DMS79 treated with DMSO at 0.1 percent for 48 hours (cell line): ENCODE measurements around the gene ABCC3.

Source experiments
- DNase-seq: peaks from one replicate; lab custom pipeline; 2025; lab: John Stamatoyannopoulos, UW

The ABCC3 gene

DNA sequence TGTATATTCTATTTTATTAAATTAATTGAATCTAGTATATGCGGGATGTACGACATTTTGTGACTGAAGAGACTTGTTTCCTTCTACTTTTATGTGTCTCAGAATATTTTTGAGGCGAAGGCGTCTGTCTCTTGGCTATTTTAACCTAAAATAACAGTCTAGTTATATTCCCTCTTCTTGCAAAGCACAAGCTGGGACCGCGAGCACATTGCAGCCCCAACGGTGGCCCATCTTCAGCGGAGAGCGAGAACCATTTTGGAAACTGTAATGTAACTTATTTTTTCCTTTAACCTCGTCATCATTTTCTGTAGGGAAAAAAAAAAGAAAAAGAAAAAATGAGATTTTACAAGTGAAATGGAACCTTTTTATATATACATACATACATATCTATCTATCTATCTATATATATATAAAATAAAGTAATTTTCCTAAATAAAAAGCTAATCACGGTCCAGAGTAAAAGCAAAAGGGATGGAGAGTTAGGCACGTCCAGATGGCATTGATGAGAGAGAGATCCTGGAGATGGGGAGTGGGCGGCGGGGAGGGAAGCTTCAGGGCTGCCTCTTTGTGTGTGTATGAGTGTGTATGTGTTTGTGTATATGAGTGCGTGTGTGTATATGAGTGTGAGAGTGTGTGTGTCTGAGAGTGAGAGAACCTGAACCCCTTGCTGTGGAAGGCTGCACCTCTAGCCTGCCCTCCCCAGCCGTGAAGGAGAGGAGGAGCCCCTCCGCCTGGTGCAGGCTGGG, 7.5 kb upstream of the ABCC3 start:
- no peak for DNase-seq

DNA sequence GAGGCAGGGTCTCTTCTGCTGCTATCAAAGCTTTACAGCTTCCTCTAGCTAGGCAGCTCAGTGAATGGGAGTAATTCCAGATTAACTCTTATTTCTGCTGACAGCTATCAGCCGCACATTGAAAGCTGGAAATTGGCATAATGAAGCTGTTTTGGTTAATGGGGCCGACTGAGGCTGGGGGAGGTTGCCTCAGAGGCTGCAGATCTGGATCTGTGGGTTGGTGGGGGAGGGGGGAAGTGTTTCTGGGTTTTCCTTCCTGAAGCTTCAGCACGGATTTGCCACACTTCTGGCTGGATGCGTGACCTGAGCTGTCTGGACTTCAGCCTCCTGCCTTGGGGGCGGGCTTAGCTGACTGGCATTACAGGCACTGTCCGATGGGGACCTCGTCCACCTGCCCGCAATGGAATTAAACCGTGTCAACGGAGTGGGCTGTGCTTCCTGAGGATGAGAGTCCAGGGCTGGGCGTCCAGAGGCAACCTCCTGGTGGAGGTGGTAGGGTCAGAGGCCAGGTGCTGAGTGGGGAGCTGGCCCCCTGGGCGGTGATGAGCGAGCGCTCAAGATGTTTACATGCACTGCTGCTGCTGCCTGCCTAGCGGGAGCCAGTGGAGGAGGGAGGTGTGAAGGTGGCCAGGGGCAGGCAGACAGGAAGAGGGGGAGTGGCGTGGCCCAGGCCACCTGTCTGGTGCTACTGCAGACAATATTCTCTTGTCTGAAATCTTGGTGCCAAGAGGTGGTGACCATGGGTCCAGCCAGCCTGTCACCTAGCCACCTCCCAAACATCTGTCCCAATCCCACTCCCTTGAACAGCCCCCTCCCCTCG, 6.7 kb upstream of the ABCC3 start:
- peak; percentile 53 for DNase-seq

DNA sequence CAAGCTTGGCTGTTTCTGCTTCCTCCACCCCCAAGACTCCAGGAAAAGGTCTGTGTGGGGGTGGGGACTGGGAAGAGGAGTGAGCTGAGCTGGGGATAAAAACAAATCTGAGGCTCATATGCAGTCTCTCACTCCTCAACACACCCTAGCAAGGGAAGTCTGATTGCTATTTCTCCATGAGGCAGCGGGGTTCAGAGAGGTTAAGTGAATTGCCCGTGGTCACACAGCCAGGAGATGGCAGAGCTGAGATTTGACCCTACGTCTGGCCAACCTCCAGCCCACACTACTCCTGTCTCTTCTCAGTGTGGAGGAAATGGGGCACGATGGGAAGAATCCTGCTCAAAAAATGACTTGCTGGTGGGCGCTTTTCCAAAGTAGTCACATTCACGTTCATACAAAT, 4.8 kb upstream of the ABCC3 start:
- DNase-seq = no peak

DNA sequence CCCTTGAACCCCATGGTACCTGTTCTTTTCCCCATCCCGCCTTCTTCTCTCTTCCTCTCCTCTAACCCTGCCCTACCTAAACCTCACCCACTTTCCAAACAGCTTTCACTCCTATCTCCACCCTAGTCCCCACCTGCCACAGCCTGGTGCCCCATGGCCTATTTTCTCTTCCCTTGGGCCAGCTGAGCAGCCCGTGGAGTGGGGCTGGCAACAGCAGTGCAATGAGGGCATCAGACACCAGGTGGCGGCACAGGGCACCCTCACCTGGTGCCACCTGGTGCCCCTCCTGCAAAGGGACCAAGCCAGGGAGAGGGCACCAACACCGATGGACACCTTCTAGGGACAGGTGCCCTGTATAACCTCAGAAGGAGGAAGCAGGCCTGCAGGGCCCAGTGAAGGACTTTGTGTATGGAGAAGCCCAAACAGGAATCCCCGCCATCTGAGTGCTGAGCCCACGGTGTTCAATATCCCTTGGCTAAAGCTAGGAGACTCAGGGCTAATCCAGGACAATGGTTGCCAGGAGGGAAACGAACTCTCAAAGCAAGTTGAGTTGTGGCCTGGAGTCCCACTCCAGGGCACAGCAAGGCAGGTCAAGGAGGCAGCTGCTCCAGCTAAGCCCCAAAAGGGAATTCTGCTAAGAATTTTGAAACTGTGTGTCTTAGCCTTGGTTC, 4.0 kb upstream of the ABCC3 start:
- peak; percentile 48 for DNase-seq

DNA sequence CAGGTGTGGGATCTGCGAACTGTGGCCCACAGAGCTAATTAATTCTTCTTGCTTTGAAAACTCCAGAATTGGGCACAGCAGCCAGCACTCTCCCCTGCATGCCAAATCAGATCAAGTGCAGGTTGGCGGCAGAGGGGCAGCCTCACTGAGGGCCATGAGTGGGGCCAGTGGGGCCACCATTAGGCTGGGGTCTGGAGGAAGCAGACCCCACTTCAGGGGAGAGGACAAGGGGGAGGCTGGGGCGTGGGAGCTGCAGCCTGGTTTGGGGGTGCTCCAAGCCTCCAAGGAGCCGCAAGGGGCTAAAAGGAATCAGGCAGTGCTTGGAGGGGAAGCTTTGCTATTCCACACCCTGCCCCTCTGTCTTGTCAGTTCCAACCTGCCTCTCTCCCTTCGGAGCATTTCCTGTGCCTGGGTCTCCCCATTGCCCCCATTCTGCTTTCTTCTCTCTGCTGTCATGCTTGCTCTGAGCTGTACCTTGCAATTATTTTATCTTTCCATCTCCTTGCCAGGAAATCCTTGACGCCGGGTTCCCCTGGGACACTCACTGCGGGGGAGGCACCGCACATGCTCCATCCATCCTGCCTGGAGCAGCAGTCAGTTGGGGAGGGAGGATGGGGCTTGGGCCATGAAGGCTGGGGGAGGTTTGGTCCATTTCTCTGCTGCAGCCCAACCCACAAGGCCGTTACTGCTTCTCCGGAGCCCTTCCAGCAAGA, 3.3 kb upstream of the ABCC3 start:
- DNase-seq = no peak

DNA sequence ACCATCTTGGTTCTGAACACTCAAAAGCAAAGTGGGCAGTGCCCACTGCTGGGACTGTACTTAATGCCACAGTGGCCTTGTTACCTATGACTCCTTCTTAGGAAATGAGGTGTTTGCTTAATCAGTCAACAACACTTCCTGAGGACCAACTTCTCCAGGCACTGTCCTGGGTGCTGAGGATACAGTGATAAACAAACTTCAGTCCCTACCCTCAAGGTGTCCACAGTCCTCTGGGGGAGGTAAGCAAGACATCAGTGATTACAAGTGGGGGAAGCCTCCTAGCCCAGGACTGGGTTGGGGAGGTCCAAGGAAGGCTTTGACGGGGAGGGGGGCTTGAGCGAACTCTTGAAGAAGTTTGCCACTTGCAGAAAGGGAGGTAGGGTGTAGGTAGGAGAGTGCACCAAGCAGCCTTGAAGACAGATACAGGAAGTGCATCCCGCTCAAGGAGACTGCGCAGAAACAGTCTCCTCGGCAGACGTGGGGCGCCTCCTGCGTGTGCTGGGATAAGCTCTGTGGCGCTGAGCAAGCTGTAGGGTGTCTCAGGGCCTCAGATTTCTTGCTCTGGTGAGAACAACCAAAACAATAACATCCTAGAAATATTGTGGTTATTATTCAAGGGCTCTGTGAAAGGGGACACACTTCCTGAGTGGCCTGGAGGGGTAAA, 2.6 kb upstream of the ABCC3 start:
- DNase-seq = no peak

DNA sequence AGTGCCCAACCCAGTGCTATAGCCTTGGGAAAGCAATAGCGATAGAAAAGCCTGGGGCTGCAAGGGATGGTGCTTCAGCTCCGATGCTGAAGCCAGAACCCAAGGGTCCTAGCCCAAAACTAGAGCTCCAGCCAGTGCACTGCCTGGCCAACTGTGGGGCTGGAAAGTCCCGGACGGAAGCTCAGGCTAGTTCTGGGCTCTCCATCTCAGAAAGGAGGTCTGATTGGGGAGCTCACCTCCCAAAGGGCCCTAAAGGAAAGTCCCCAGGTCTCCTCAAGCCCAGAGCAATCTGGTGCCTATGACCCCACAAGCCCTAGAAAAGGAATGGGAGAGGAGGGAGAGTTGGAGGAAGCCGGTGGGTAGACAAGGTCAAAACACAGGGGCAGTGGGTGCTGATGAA, 2.0 kb upstream of the ABCC3 start:
- DNase-seq = no peak

DNA sequence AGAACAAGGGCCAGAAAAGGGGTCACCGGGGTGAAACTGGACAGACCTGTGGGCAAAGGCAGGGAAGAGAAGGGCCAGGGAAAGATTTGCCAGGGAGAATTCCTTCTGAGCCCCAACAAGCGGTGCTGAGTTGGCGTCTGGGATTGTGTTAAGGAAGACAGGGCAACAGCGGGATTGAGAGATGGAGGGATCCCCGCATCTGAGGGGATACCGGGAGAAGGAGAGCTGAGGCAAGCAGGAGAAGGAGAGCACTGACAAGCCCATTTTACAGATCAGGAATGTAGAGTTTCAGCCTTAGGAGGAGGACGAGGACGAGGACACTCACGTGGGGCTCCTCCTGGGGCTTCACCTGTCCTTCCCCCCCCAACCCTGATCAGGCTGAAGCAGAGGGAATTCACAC, 998 bp upstream of the ABCC3 start:
- no peak for DNase-seq

DNA sequence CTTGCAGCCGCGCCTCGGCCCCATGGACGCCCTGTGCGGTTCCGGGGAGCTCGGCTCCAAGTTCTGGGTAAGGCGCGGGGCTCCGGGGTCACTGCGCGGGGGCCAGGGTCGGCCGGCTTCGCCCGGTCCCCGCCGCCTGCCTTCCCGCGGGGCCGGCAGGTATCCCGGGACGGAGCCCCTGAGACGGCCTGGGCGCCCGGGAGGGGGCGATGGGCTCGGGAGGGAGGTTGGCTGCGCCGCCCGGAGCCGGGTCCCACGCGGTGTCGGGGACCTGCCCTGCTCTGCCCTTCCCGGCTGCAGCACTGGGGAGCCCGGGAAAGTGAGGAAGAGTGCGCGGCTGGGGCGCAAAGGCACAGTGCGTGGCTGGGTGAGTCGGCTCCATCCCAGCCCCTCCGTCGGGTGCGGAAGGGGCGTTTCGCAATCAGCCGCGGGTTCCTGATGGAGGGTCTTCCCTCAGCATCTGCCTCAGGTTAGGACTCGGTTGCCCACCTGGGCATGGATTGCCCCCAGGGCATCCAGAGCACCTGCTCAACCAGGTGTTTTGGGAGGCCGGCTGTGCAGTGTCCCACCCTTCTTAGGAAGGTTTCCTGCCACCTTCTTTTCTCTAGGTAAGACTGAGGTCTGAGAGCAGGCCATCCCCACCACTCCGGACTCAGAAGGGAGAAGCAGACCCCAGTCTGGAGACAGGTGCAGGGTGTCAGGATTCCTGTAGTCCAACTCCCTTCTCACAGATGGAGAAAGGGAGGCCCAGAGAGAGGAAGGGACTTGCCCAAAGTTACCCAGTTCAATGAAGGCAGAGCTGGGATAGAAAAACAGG, 442 bp downstream of the ABCC3 start:
- peak; percentile 6 for DNase-seq

DNA sequence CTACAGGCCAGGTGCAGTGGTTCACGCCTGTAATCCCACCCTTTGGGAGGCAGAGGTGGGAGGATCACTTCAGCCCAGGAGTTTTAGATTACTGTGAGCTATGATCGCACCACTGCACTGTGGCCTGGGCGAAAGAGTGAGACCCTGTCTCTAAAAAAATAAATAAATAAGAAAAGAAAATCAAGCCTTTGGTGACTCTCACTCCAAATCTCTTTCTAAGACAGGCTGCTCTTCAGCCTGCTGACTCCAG, 976 bp downstream of the ABCC3 start:
- no peak for DNase-seq

DNA sequence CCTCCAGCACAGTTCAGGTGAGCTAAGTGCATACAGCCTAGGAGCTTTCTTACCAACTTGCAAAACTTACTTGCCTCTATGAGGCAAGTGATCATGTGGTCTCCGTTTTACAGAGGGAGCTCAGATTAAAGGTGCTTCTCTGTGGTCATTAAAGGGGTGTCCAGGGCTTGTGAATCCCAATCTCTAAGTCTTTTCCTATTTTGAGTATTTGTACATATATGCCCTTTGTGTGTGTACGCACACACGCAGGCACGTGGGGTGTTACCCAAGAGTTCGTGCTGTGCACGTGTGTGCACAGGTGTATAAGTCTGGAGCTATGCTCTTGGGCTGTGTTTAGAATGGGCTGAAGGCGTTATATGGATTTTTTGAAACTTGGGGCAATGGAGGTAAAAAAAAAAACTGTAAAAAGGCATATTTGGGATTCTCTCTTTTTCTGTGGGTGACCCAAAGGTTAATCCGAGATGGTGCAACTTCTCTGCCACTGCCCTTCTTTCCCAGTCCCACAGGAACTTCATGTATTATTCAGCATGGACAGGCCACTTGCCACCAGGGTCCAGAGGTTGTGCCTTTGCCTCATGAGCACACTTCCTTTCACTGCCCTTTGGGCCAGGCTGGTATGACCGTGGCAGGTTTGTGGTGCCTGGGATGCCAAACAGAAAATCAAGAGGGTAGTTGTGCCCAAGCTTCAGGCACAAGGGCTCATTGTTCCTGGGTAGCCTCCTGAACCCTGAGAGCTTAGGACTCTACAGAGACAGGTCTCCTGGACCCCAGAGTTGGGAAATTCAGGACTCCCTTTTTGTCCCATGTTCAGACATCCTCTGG, 1.5 kb downstream of the ABCC3 start:
- no peak for DNase-seq

DNA sequence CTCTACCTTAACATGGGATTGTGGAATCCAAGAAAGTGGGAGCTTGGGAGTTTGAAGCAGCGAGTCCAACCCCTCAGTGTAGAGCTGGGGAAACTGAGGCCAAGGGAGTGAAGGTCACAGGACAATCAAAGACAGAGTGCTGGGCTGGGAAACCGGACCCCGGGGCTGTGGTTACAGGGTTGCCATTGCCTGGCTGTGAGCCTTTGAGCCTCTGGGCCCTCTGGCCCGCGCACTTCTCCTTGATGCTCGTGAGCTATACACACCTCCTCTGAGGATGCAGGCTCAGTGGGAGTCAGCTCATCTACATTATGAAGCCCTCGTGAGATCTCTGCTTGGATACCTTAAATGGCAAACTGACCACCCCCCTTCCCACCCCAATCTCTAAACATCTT, 2.1 kb downstream of the ABCC3 start:
- DNase-seq = no peak

DNA sequence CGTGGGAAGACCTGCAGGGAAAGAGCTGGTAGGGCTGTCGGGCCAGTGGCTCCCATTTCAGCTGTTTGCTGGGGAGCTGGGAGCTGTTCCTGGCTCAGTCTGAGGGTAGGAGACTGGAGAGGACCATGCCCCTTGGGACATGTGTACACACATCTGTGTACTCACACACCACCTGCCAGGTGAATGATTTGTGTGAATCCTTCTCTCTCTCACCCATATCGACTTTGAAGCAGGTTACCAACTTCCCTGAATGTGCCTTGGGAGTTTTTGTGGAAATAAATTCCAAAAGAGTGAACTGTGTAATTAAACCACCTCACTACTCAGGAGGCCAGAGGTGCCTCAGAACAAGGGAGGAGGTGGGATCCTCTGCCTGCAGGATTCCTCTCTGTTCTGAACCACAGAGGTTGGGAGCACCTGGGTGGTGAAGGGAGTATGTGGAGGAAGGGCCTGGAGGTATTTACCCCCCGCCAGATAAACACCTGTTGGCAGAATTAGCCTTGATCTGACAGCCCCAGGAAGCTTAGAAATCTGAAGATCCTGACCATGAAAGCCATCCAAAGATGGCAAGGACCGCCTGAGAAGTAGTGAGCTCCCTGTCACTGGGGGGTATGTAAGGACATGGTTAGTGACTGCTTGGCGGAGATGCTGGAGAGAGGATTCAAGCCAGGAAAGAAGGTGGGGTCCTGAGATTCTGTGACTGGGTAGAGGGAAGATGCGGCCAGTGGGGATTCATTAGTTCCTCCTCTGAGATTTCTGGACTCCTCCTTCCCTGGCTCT, 3.3 kb downstream of the ABCC3 start:
- DNase-seq = no peak

DNA sequence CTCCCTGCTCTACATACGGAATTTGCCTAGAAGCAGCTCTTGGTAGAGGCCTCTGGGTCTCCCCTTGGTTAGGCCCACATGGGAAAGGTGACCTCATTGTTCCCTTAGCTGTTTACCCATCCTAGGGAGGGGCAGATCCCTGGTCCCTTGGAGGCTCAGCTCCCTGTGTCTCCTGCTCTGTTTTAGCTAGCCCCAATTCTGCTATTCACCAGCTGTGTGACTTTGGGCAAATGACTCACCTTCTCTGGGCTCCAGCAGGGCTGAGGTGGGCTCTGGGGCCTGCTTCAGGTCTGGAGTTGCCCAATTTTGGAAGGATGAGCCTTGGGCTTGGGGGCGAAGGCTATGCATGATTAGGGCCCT, 3.9 kb downstream of the ABCC3 start:
- DNase-seq = no peak

DNA sequence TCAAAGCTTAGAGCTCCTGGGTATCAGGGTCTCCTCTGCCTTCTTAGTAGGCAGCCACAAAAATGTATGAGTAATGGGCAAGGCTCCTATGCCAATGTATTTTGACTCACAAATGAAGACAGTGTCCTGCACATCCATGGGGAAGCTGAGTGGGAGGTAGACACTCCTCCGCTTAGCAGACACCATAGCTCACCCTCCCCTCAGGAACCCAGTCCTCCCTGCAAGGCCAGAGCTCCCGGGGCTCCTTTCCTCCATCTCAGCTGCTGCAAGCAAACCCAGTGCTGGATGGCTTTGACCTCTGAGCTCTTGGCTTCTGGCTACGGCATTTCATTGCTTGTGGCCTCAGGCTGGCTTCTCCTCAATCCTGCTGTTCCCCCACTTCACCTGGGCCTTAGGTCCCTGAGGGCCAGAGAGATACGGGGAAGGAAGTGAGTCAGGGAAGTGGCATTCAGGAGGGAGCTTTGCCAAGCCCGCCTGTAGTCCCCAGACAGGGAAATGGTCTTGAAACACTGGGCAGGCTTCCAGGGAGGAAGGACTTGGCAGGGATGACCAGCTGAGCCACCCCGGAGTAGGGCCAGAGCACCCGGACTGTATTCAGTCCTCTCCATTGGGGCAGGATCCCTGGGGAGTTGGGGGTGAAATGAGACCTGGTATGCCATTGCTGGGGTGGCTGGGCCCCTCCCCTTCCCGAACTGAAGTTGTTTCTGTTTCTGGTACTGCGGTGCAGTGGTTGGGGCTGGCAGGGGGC, 4.5 kb downstream of the ABCC3 start:
- peak; percentile 87 for DNase-seq

DNA sequence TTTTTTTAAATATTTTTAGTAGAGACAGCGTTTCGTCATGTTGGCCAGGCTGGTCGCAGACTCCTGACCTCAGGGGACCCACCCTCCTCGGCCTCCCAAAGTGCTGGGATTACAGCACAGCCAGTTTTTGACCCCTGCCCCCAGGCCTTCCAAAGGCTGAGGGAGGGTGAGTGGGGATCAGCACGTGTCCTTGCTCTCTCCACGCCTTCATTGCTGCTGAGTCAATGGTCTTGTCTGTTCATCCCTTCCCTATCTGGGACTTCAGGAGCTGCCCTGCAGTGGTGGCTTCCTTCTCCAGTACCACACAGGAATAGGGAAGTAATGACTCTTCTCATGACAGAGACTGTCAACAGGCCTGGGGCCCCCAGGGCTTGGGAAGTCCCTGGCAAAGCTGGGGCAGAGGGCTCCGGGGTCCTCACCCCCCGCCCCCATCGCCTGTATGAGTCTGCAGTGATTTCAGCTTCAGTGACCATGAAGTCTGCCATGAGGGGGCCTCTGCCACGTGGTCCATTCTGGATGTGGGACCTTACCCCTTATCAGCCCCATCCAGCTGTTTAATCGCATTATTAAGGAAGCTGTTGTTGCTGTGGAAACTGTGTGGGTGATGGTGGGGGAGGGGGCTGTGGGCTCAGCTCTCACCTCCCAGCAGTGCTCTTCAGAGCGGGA, 6.1 kb downstream of the ABCC3 start:
- DNase-seq = no peak

DNA sequence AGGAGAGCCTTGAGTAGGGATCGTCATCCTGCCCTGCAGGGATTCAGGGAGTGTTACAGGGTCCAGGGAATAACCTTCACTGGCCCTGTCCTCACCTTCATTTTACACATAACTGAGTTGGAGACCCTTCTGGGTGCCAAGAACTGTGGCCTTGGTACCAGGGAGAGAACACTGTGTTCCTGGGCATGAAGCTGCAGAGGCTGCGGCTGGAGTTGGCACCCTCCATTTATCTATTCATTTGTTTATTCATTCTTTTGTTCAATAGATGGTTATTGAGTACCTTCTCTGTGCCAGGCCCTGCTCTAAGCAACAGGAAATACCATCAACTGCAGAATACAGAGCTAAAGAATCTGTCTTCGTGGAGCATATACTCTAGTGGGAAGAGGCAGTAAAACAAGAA, 6.7 kb downstream of the ABCC3 start:
- DNase-seq = no peak

DNA sequence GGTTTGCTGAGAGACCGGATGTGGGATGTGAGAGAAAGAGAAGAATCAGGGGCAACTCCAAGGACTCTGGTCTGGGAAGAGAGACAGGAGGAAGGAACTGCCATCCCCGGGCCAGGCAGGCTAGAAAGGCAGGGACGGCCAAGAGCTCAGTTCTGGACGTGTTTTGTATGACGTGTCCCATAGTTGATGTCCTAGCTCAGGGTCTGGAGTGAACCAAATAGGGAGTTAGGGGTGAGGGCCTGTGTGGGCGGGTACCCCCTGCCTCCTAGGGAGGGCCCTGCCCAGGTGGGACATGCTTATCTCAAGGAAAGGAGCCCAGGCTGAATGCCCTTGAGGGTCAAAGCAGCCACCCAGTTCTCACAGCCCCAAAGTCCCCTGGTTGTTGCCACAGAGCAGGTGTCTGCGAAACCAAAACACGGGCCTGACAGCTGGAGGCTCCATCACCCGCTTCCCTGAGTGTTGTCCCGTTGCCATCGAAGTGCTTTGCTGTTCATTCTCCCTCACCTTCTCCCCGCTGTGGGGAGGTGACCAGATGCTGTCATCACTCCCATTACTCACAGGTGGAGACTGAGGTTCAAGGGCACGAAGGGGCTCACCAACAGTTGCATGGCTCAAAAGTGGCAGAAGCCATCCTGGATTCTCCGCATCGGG, 7.5 kb downstream of the ABCC3 start:
- no peak for DNase-seq
